Peyer's patch (tissue), 4 donors: ENCODE results near the gene CDSN.

ENCODE experiments used
- POLR2A ChIP-seq, 2 donors: fragments of 450-650 bp; IDR thresholded peaks; one replicate each; pipeline ENCODE4 v1.5.1; 2017; ENCODE audit warnings: antibody characterized with exemption in 2 of 2, mild to moderate bottlenecking in 2 of 2, moderate library complexity in 2 of 2
- TF ChIP-seq, protein P1 (sequence below), 6 experiments: fragments of 450-650 bp in 4 of 6; fragments of 200-600 bp in 2 of 6; sonication (generic) in 1 of 6; IDR thresholded peaks; one replicate each; pipeline ENCODE4 v1.5.1; 2017 to 2019; ENCODE audit warnings: antibody characterized with exemption in 6 of 6, mild to moderate bottlenecking in 3 of 6, moderate library complexity in 1 of 6

DNA sequence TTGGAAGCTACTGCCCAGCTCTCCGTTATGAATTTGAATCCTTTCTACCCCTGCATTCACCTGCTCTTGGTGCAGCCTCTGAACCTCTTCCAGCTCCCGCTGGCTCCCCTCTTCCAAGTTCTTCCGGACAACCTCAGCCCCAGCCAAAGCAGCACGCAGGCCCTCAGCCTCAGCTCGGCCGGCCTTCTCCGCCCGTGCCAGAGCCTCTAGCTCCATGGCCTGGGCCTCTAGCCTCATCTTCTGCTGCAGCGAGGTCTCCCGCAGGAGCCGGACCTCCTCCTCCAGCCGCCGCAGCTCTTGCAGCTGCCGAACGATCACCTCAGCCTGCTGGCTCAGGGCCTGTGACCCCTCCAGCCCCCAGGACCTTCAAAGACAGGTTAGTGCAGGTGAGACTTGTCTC lies 34.2 kb upstream of the CDSN start:
- no peak for TF ChIP-seq POLR2A (IDR thresholded peaks at IDR 0.05)
- TF ChIP-seq, protein P1, sequence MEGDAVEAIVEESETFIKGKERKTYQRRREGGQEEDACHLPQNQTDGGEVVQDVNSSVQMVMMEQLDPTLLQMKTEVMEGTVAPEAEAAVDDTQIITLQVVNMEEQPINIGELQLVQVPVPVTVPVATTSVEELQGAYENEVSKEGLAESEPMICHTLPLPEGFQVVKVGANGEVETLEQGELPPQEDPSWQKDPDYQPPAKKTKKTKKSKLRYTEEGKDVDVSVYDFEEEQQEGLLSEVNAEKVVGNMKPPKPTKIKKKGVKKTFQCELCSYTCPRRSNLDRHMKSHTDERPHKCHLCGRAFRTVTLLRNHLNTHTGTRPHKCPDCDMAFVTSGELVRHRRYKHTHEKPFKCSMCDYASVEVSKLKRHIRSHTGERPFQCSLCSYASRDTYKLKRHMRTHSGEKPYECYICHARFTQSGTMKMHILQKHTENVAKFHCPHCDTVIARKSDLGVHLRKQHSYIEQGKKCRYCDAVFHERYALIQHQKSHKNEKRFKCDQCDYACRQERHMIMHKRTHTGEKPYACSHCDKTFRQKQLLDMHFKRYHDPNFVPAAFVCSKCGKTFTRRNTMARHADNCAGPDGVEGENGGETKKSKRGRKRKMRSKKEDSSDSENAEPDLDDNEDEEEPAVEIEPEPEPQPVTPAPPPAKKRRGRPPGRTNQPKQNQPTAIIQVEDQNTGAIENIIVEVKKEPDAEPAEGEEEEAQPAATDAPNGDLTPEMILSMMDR (IDR thresholded peaks at IDR 0.05) = no peak
